ENCODE results near the gene EFHC1. TPM values are rescaled to one million over a fixed set of nuclear protein-coding genes. Genes with fewer than 3 reads are reported as not detected.

The EFHC1 gene
- polyA plus RNA-seq, 1 donor from 2014 or later, result 173 TPM

DNA sequence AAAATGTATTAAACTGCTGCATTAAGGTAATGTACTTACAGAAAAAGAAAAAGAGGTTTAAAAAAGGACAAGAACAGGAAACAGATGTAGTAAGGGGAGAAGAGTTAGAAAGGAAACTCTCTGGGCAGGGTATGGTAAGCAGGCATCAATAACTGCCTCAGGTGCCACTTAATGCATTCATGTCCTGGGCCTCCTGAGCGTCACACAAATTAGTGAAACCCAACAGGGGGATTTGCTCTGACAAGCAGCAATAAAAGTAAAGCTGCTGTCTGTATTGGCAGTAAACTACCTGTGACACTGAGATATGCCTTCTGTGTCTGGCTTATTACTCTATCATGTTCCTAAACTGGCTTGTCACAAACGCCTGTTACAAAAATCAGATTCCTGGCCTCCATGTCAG is 1.5 kb upstream of the EFHC1 start:
- H3K9ac ChIP-seq (ENCODE audit: low read length), result no peak overlapping the region
- no peak overlapping the region for H3K4me2 ChIP-seq (ENCODE audit: low read length)

GRCh38 chr6:52420668-52421358 is 671 bp downstream of the EFHC1 start:
- Histone ChIP-seq H3K27ac (ENCODE audit: low read length) (peak overlapping the region; percentile 95), H3K79me2 (replicated peaks; ENCODE audit: insufficient read depth, low read length) (peaks cover 15% of the 10 kb centered on the region), H3K9me2 (ENCODE audit: insufficient read depth, low read length) (no peaks in the 10 kb centered on the region), H3K4me2 (ENCODE audit: low read length) (peak overlapping the region; percentile 40), H4K20me1 (ENCODE audit: insufficient read depth) (no peaks in the 10 kb centered on the region), H3K9ac (ENCODE audit: low read length) (peak overlapping the region; percentile 92), H3K4me3 (ENCODE audit: low read length) (peak overlapping the region; percentile 74), H2AFZ (ENCODE audit: low read depth, low read length) (peak overlapping the region; percentile 96), H3F3A (ENCODE audit: insufficient read depth, low read length, poor library complexity, severe bottlenecking) (no peaks in the 10 kb centered on the region), H3K9me3 (ENCODE audit: low read length) (no peaks in the 10 kb centered on the region), H3K36me3 (ENCODE audit: insufficient read depth, low read length) (peaks cover under 1% of the 10 kb centered on the region), H3K27me3 (ENCODE audit: insufficient read depth, low read depth, low read length) (no peaks in the 10 kb centered on the region)
- peak; percentile 19 for TF ChIP-seq TAF1 (IDR thresholded peaks at IDR 0.05; ENCODE audit: low read depth)
- TF ChIP-seq REST (IDR thresholded peaks at IDR 0.05; ENCODE audit: borderline replicate concordance), result no peak

More for the DNA sequence above, 1.5 kb upstream of the EFHC1 start:
- H3K9me2 ChIP-seq (ENCODE audit: insufficient read depth, low read length), result no peaks in the 10 kb centered on the region
- H3K27me3 ChIP-seq (ENCODE audit: insufficient read depth, low read depth, low read length), result no peaks in the 10 kb centered on the region
- peaks cover 15% of the 10 kb centered on the region for H3K79me2 ChIP-seq (replicated peaks; ENCODE audit: insufficient read depth, low read length)
- no peak overlapping the region for H3K4me3 ChIP-seq (ENCODE audit: low read length)
- no peaks in the 10 kb centered on the region for H3K36me3 ChIP-seq (ENCODE audit: insufficient read depth, low read length)
- H2AFZ ChIP-seq (ENCODE audit: low read depth, low read length), result no peak overlapping the region
- no peak for TF ChIP-seq SMC3 (conservative IDR thresholded peaks at IDR 0.05; ENCODE audit: poor library complexity)
- no peak for TF ChIP-seq RAD21 (conservative IDR thresholded peaks at IDR 0.05)
- no peak for TF ChIP-seq REST (IDR thresholded peaks at IDR 0.05; ENCODE audit: borderline replicate concordance)
- no peak for TF ChIP-seq MXI1 (conservative IDR thresholded peaks at IDR 0.05; ENCODE audit: poor library complexity, severe bottlenecking)
- TF ChIP-seq EP300 (conservative IDR thresholded peaks at IDR 0.05; ENCODE audit: poor library complexity, severe bottlenecking), result no peak
- TF ChIP-seq EZH2 (IDR thresholded peaks at IDR 0.05; ENCODE audit: borderline replicate concordance, insufficient read depth, low read length, poor library complexity, severe bottlenecking), result no peak
- TF ChIP-seq CTCF (IDR thresholded peaks at IDR 0.05; ENCODE audit: poor library complexity, severe bottlenecking), result no peak
- TF ChIP-seq TAF1 (IDR thresholded peaks at IDR 0.05; ENCODE audit: low read depth), result no peak
- TF ChIP-seq POLR2AphosphoS5 (IDR thresholded peaks at IDR 0.05), result no peak
- H3K27ac ChIP-seq (ENCODE audit: low read length), result no peak overlapping the region
- no peaks in the 10 kb centered on the region for H4K20me1 ChIP-seq (ENCODE audit: insufficient read depth)
- no peaks in the 10 kb centered on the region for H3K9me3 ChIP-seq (ENCODE audit: low read length)
- H3F3A ChIP-seq (ENCODE audit: insufficient read depth, low read length, poor library complexity, severe bottlenecking), result no peaks in the 10 kb centered on the region

Measured in neural cell (in vitro differentiated cells).